ENCODE results near the gene ELF1. TPM values are rescaled to one million over a fixed set of nuclear protein-coding genes. Genes with fewer than 3 reads are reported as not detected.
A peak's percentile ranks its signal among the peaks of the same experiment; 100 is the strongest.

ELF1 gene
- polyA plus RNA-seq, 1 of the 3 experiments (the other 2 are of a cell fraction), result 11.1 TPM

DNA sequence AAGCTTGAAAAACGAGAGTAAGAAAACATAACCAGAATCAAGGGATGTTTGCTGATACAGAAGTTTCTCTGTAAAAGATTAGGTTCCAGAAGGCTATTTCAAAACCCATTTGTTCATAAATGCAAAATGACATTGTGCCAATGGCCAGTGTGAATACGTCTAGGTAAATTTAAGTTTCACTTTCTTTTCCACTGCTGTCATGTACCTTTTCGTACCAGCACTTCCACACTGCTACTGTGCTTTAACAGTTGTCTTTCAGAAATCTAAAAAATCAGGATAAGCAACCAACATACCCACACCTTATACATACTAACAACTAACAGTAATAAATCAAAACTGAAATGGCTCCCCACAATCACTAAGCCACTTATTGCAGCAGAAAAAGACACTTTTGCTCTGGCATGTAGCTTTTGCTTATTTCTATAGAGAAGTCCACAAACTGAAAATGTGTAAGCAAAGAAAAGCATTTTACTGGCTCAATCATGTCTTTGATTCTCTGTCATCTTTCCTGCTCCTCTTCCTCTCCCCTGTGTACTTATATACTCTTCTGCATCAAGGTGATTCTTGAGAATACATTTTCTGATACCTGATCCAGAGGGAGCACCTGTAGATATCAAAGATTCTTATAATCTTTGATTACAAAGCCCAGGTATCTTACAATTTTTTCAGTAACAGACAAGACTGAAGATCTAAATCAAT is 34.3 kb downstream of the ELF1 start:
- Histone ChIP-seq H3K79me2 (ENCODE audit: insufficient read depth) (peaks cover 16% of the 10 kb centered on the region), H3K9ac (no peak overlapping the region)

More for the DNA sequence above, 34.3 kb downstream of the ELF1 start:
- Histone ChIP-seq H3F3A (replicated peaks; ENCODE audit: insufficient read depth) (peaks cover 7% of the 10 kb centered on the region), H2AFZ (ENCODE audit: low read depth) (no peak overlapping the region), H3K4me1 (ENCODE audit: control insufficient read depth in 1 of 2, insufficient read depth in 2 of 2, low read depth in 1 of 2, low read length in 1 of 2) (peaks cover 0 to 11% of the 10 kb centered on the region in 2 experiments; a peak in 2 of 4 replicates), H3K36me3 (replicated peaks in 1 of 2; ENCODE audit: control insufficient read depth in 1 of 2, insufficient read depth in 2 of 2, low read length in 1 of 2) (peaks cover 0 to 12% of the 10 kb centered on the region in 2 experiments), H3K9me2 (no peaks in the 10 kb centered on the region), H3K9me3 (no peaks in the 10 kb centered on the region), H4K20me1 (ENCODE audit: insufficient read depth) (no peaks in the 10 kb centered on the region), H3K4me3 (ENCODE audit: low read depth in 2 of 2, low read length in 1 of 2) (no peak overlapping the region; a peak in 1 of 4 replicates), H3K4me2 (peak overlapping the region; percentile 10), H3K27me3 (ENCODE audit: insufficient read depth) (no peaks in the 10 kb centered on the region), H3K27ac (ENCODE audit: low read depth in 2 of 2, low read length in 1 of 2) (no peak overlapping the region)
- ChIA-PET POLR2A (interaction anchor here (0.7 kb wide), 1 partner anchor 77 kb away, joined by 3 read pairs; the partner anchor contains the start of gene WBP4), CTCF (interaction anchor here (1.1 kb wide), 1 partner anchor 64 kb away, joined by 3 read pairs; no protein-coding TSS in a partner anchor)
- no peak for DNase-seq
- TF ChIP-seq EZH2phosphoT487 (IDR thresholded peaks at IDR 0.05; ENCODE audit: borderline replicate concordance, low read depth) (no peak), JUND (IDR thresholded peaks at IDR 0.05) (no peak), ELF1 (IDR thresholded peaks at IDR 0.05) (no peak), RAD21 (IDR thresholded peaks at IDR 0.05; ENCODE audit: low read length) (no peak), MXI1 (IDR thresholded peaks at IDR 0.05; ENCODE audit: low read depth, low read length) (no peak), NRF1 (IDR thresholded peaks at IDR 0.05; ENCODE audit: low read depth, low read length) (no peak), GATA2 (CRISPR knock-in tag; IDR thresholded peaks at IDR 0.05) (no peak), SIN3A (IDR thresholded peaks at IDR 0.05; ENCODE audit: borderline replicate concordance, low read depth, low read length) (no peak), RXRA (IDR thresholded peaks at IDR 0.05; ENCODE audit: borderline replicate concordance, low read depth) (no peak), TAF1 (IDR thresholded peaks at IDR 0.05; ENCODE audit: borderline replicate concordance, low read depth, low read length) (no peak), TCF12 (IDR thresholded peaks at IDR 0.05) (no peak), CHD2 (IDR thresholded peaks at IDR 0.05; ENCODE audit: low read length, partially characterized antibody) (no peak), TEAD4 (IDR thresholded peaks at IDR 0.05; ENCODE audit: borderline replicate concordance, insufficient read depth) (no peak)
- TF ChIP-seq, protein P1, sequence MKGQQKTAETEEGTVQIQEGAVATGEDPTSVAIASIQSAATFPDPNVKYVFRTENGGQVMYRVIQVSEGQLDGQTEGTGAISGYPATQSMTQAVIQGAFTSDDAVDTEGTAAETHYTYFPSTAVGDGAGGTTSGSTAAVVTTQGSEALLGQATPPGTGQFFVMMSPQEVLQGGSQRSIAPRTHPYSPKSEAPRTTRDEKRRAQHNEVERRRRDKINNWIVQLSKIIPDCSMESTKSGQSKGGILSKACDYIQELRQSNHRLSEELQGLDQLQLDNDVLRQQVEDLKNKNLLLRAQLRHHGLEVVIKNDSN (IDR thresholded peaks at IDR 0.05; ENCODE audit: borderline replicate concordance, low read depth), result no peak
- TF ChIP-seq, protein P2, sequence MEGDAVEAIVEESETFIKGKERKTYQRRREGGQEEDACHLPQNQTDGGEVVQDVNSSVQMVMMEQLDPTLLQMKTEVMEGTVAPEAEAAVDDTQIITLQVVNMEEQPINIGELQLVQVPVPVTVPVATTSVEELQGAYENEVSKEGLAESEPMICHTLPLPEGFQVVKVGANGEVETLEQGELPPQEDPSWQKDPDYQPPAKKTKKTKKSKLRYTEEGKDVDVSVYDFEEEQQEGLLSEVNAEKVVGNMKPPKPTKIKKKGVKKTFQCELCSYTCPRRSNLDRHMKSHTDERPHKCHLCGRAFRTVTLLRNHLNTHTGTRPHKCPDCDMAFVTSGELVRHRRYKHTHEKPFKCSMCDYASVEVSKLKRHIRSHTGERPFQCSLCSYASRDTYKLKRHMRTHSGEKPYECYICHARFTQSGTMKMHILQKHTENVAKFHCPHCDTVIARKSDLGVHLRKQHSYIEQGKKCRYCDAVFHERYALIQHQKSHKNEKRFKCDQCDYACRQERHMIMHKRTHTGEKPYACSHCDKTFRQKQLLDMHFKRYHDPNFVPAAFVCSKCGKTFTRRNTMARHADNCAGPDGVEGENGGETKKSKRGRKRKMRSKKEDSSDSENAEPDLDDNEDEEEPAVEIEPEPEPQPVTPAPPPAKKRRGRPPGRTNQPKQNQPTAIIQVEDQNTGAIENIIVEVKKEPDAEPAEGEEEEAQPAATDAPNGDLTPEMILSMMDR (IDR thresholded peaks at IDR 0.05), result no peak
- TF ChIP-seq, protein P3, sequence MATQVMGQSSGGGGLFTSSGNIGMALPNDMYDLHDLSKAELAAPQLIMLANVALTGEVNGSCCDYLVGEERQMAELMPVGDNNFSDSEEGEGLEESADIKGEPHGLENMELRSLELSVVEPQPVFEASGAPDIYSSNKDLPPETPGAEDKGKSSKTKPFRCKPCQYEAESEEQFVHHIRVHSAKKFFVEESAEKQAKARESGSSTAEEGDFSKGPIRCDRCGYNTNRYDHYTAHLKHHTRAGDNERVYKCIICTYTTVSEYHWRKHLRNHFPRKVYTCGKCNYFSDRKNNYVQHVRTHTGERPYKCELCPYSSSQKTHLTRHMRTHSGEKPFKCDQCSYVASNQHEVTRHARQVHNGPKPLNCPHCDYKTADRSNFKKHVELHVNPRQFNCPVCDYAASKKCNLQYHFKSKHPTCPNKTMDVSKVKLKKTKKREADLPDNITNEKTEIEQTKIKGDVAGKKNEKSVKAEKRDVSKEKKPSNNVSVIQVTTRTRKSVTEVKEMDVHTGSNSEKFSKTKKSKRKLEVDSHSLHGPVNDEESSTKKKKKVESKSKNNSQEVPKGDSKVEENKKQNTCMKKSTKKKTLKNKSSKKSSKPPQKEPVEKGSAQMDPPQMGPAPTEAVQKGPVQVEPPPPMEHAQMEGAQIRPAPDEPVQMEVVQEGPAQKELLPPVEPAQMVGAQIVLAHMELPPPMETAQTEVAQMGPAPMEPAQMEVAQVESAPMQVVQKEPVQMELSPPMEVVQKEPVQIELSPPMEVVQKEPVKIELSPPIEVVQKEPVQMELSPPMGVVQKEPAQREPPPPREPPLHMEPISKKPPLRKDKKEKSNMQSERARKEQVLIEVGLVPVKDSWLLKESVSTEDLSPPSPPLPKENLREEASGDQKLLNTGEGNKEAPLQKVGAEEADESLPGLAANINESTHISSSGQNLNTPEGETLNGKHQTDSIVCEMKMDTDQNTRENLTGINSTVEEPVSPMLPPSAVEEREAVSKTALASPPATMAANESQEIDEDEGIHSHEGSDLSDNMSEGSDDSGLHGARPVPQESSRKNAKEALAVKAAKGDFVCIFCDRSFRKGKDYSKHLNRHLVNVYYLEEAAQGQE (IDR thresholded peaks at IDR 0.05; ENCODE audit: low read depth, low read length), result no peak
- WGBS (ENCODE audit: low lambda C conversion rate), result 76% methylated on average over 3 of the region's 3 CpGs

Data from SK-N-SH (cell line).